Measurements from ENCODE around the gene SEC11C.

Gene SEC11C

GRCh38 chr18:59139615-59140301 is at the start of gene SEC11C:
SEC11C (plus strand) TSS chr18:59139884; CDS start chr18:59139949, 65 bp downstream.
- TF ChIP-seq CTCF (IDR thresholded peaks at IDR 0.05), result no peak
- H3K36me3 ChIP-seq (ENCODE audit: control insufficient read depth, insufficient read depth, low read length), result no peaks in the 10 kb centered on the region
- no peaks in the 10 kb centered on the region for H3K27me3 ChIP-seq (ENCODE audit: control insufficient read depth, insufficient read depth, low read length)
- no peaks in the 10 kb centered on the region for H3K9me3 ChIP-seq (ENCODE audit: control insufficient read depth, low read length)
- peak within 1 kb of the TSS; percentile 62 for H3K9ac ChIP-seq
- peaks cover 37% of the 10 kb centered on the region for H3K79me2 ChIP-seq
- H3K27ac ChIP-seq, result peak within 1 kb of the TSS; percentile 98
- peaks cover 7% of the 10 kb centered on the region for H3K4me1 ChIP-seq
- H2AFZ ChIP-seq, result peak within 1 kb of the TSS; percentile 94
- peak within 1 kb of the TSS; percentile 91 for H3K4me2 ChIP-seq (ENCODE audit: low read length)
- peak within 1 kb of the TSS; percentile 87 for H3K4me3 ChIP-seq (ENCODE audit: low read depth, low read length)

- Histone ChIP-seq H3K9ac (no peak overlapping the region), H3K4me2 (ENCODE audit: low read length) (no peak overlapping the region), H3K4me1 (peaks cover 9% of the 10 kb centered on the region), H3K27ac (no peak overlapping the region), H2AFZ (no peak overlapping the region), H3K4me3 (ENCODE audit: low read depth, low read length) (no peak overlapping the region), H3K79me2 (no peaks in the 10 kb centered on the region), H3K27me3 (ENCODE audit: control insufficient read depth, insufficient read depth, low read length) (no peaks in the 10 kb centered on the region), H3K36me3 (ENCODE audit: control insufficient read depth, insufficient read depth, low read length) (no peaks in the 10 kb centered on the region), H3K9me3 (ENCODE audit: control insufficient read depth, low read length) (no peaks in the 10 kb centered on the region)
- no peak for TF ChIP-seq CTCF (IDR thresholded peaks at IDR 0.05)
Measured at GRCh38 chr18:59090966-59091603, 48.6 kb upstream of the SEC11C start.

DNA sequence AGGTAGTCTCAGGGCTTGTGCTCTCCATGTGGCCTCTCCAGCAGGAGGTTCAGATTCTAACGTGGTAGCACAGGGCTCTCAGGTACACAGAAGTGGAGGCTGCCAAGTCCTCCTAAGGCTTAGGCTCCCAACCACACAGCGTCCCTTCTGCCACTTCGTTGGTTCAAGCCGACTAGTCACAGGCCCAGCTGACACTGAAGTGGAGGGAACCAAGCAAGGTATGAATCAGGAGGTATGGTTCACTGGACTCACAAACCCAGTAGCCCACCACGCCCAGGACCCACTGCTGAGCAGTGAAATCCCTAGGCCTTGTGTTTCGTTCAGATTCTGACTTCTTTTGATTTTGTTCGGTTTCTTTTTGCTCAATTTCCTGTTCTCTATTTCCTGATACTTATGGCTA is 46.0 kb upstream of the SEC11C start:
- Histone ChIP-seq H2AFZ (no peak overlapping the region), H3K27ac (no peak overlapping the region), H3K4me1 (no peaks in the 10 kb centered on the region), H3K4me2 (ENCODE audit: low read length) (no peak overlapping the region), H3K9me3 (ENCODE audit: control insufficient read depth, low read length) (no peaks in the 10 kb centered on the region), H3K79me2 (no peaks in the 10 kb centered on the region), H3K4me3 (ENCODE audit: low read depth, low read length) (no peak overlapping the region), H3K27me3 (ENCODE audit: control insufficient read depth, insufficient read depth, low read length) (no peaks in the 10 kb centered on the region), H3K9ac (no peak overlapping the region), H3K36me3 (ENCODE audit: control insufficient read depth, insufficient read depth, low read length) (no peaks in the 10 kb centered on the region)
- no peak for TF ChIP-seq CTCF (IDR thresholded peaks at IDR 0.05)

GRCh38 chr18:59094569-59094968 is 45.1 kb upstream of the SEC11C start:
- H3K36me3 ChIP-seq (ENCODE audit: control insufficient read depth, insufficient read depth, low read length), result no peaks in the 10 kb centered on the region
- no peak overlapping the region for H3K4me3 ChIP-seq (ENCODE audit: low read depth, low read length)
- TF ChIP-seq CTCF (IDR thresholded peaks at IDR 0.05), result no peak
- no peak overlapping the region for H3K4me2 ChIP-seq (ENCODE audit: low read length)
- H3K9ac ChIP-seq, result no peak overlapping the region
- no peaks in the 10 kb centered on the region for H3K9me3 ChIP-seq (ENCODE audit: control insufficient read depth, low read length)
- H3K79me2 ChIP-seq, result no peaks in the 10 kb centered on the region
- no peak overlapping the region for H2AFZ ChIP-seq
- no peaks in the 10 kb centered on the region for H3K27me3 ChIP-seq (ENCODE audit: control insufficient read depth, insufficient read depth, low read length)
- H3K27ac ChIP-seq, result no peak overlapping the region
- H3K4me1 ChIP-seq, result no peaks in the 10 kb centered on the region

All from parathyroid adenoma (tissue), 2 donors.